Endothelial cell of umbilical vein (primary cell): ENCODE data around the gene EPHA10. TPM values are rescaled to one million over a fixed set of nuclear protein-coding genes. Genes with fewer than 3 reads are reported as not detected.

Experiments
- BruUV-seq: library from RNA; stranded (reverse); fragments of 400-500 nt; replicated peaks from 2 replicates; lab custom pipeline; 2021; lab: Mats Ljungman, UMichigan
- CTCF ChIA-PET: fragments of 300-600, 350-600 bp; sonication (Branson Sonifier 250); formaldehyde crosslinking; loops from one replicate; lab custom pipeline; 2021; ENCODE audit warnings: antibody characterized with exemption, inconsistent platforms; lab: Charles Lee
- POLR2A ChIA-PET: fragments of 300-600, 350-600 bp; sonication (Branson Sonifier 250); formaldehyde crosslinking; loops from one replicate; lab custom pipeline; 2021; ENCODE audit warnings: antibody characterized with exemption, inconsistent platforms; lab: Charles Lee
- DNase-seq: peaks from one replicate; pipeline ENCODE4 v3.0.0-alpha.2; 2011; ENCODE audit warnings: low read depth, low spot score
- FAIRE-seq: peaks from 2 replicates; lab custom pipeline; 2011; peaks lifted over from hg19 to GRCh38; lab: Jason Lieb, UNC
- H2AFZ ChIP-seq: 2 replicates; pipeline ENCODE4 v1.6.0; 2012; ENCODE audit warnings: low read depth, low read length, control low read depth, inconsistent platforms
- H3K27ac ChIP-seq: 2 replicates; pipeline ENCODE4 v1.5.1; 2011; ENCODE audit warnings: low read depth, mild to moderate bottlenecking, control low read depth, low read length, moderate library complexity; ENCODE audit not compliant: insufficient read depth
- H3K27me3 ChIP-seq, 2 experiments: 2 replicates each; pipeline versions ENCODE4 v1.6.0 to v1.6.1; 2011; ENCODE audit warnings: low read length in 2 of 2, mixed read lengths in 1 of 2; ENCODE audit not compliant: control insufficient read depth in 2 of 2, insufficient read depth in 2 of 2
- H3K36me3 ChIP-seq, 2 experiments: 2 replicates in 1 of 2; 3 replicates in 1 of 2; pipeline ENCODE4 v1.5.1; 2011; ENCODE audit warnings: low read length in 2 of 2, mild to moderate bottlenecking in 1 of 2, moderate library complexity in 1 of 2; ENCODE audit not compliant: control insufficient read depth in 2 of 2, insufficient read depth in 2 of 2; ENCODE audit errors: extremely low read depth in 1 of 2
- H3K4me1 ChIP-seq: 3 replicates; pipeline ENCODE4 v1.5.1; 2011; ENCODE audit warnings: mild to moderate bottlenecking, low read length; ENCODE audit not compliant: control insufficient read depth, insufficient read depth; ENCODE audit errors: extremely low read depth
- H3K4me2 ChIP-seq: 2 replicates; pipeline ENCODE4 v1.6.1; 2011; ENCODE audit warnings: low read length, control low read depth, mixed read lengths; ENCODE audit not compliant: insufficient read depth
- H3K4me3 ChIP-seq, 3 experiments: fragments of 200-600 bp in 1 of 3; sonication (generic), shearing (Covaris generic) in 1 of 3; replicated peaks in 1 of 3; 2 replicates each; pipeline ENCODE4 v1.5.1; 2011 to 2016; ENCODE audit warnings: control low read depth in 3 of 3, low read length in 3 of 3, mild to moderate bottlenecking in 2 of 3, inconsistent platforms in 1 of 3, low read depth in 1 of 3, moderate library complexity in 1 of 3; ENCODE audit not compliant: insufficient read depth in 1 of 3
- H3K79me2 ChIP-seq: 2 replicates; pipeline ENCODE4 v1.6.0; 2012; ENCODE audit warnings: low read length, inconsistent platforms; ENCODE audit not compliant: control insufficient read depth, insufficient read depth
- H3K9ac ChIP-seq: replicated peaks from 2 replicates; pipeline ENCODE3; 2011; ENCODE audit warnings: low read length, control low read depth; ENCODE audit not compliant: insufficient read depth; ENCODE audit errors: extremely low read depth
- H3K9me1 ChIP-seq: replicated peaks from 3 replicates; pipeline ENCODE4 v1.6.0; 2011; ENCODE audit warnings: mild to moderate bottlenecking, low read length; ENCODE audit not compliant: control insufficient read depth, insufficient read depth; ENCODE audit errors: extremely low read depth
- H3K9me3 ChIP-seq: replicated peaks from 2 replicates; pipeline ENCODE4 v1.5.1; 2012; ENCODE audit warnings: low read length, inconsistent platforms; ENCODE audit not compliant: control insufficient read depth, insufficient read depth
- H4K20me1 ChIP-seq: replicated peaks from 2 replicates; pipeline ENCODE3; 2011; ENCODE audit warnings: mild to moderate bottlenecking, low read length; ENCODE audit not compliant: control insufficient read depth, insufficient read depth; ENCODE audit errors: extremely low read depth
- EZH2 ChIP-seq: IDR thresholded peaks from 2 replicates; pipeline ENCODE4 v1.6.1; 2012; ENCODE audit warnings: borderline replicate concordance, low read depth, mild to moderate bottlenecking, moderate library complexity, low read length, inconsistent platforms; ENCODE audit not compliant: severe bottlenecking
- FOS ChIP-seq: IDR thresholded peaks from 2 replicates; pipeline ENCODE4 v1.6.1; 2011; ENCODE audit warnings: mild to moderate bottlenecking, low read length, moderate library complexity, borderline replicate concordance; ENCODE audit not compliant: insufficient read depth
- GATA2 ChIP-seq: IDR thresholded peaks from 2 replicates; pipeline ENCODE4 v1.7.0; 2011; ENCODE audit warnings: low read depth, mild to moderate bottlenecking, moderate library complexity, mixed read lengths, low read length; ENCODE audit not compliant: insufficient read length, insufficient read depth
- JUN ChIP-seq: IDR thresholded peaks from 2 replicates; pipeline ENCODE4 v1.6.1; 2011; ENCODE audit warnings: borderline replicate concordance, low read depth; ENCODE audit not compliant: insufficient read length, insufficient read depth
- MYC ChIP-seq: IDR thresholded peaks from one replicate; pipeline ENCODE4 v1.6.1; 2011; ENCODE audit warnings: mild to moderate bottlenecking, low read depth, low read length
- POLR2A ChIP-seq: IDR thresholded peaks from 2 replicates; pipeline ENCODE4 v1.6.1; 2012; ENCODE audit warnings: low read depth, mild to moderate bottlenecking, control low read depth, low read length
- POLR2AphosphoS5 ChIP-seq: IDR thresholded peaks from 2 replicates; pipeline ENCODE4 v1.6.1; 2012; ENCODE audit warnings: low read depth, mild to moderate bottlenecking, control low read depth, low read length, moderate library complexity; ENCODE audit not compliant: insufficient read depth
- dilution Hi-C: fragments of 300-500 bp; cut with MboI; formaldehyde crosslinking; loops from one replicate; pipeline ENCODE4 v1.15.0; 2019; ENCODE audit warnings: low sequenced_read_pairs; ENCODE audit not compliant: extremely low pct_ligation_motif_present
- intact Hi-C: fragments of 100-400 bp; cut with micrococcal nuclease; formaldehyde crosslinking; loops from one replicate; pipeline ENCODE4 v1.10.0; 2022
- polyA plus RNA-seq, 4 experiments: library from polyadenylated mRNA; depleted of rRNA in 3 of 4; stranded (reverse) in 3 of 4; unstranded in 1 of 4; fragments of >200 nt; gene quantifications; 2 replicates each; pipeline versions ENCODE4 v1.2.1 to v1.2.3, GENCODE V29; 2011 to 2012; ENCODE audit warnings: missing spikeins in 1 of 4
- small RNA-seq: library from RNA; depleted of rRNA; stranded (forward); fragments of <200 nt; gene quantifications from one replicate; pipeline ENCODE3, GENCODE V24; 2012; ENCODE audit warnings: low replicate concordance, low read depth; ENCODE audit not compliant: insufficient read depth, insufficient read length
- total RNA-seq: library from RNA; stranded (reverse); gene quantifications from 2 replicates; pipeline ENCODE4 v1.2.3, GENCODE V29; 2021
- TF ChIP-seq, protein P1 (sequence below), 2 donors: IDR thresholded peaks; 1 replicate in 1 of 2; 2 replicates in 1 of 2; pipeline ENCODE4 v1.5.1; 2011; ENCODE audit warnings: low read length in 2 of 2, mild to moderate bottlenecking in 2 of 2, moderate library complexity in 2 of 2, control low read depth in 1 of 2, inconsistent platforms in 1 of 2, low read depth in 1 of 2; ENCODE audit not compliant: insufficient read depth in 1 of 2; ENCODE audit errors: extremely low read depth in 1 of 2
- TF ChIP-seq, protein P2 (sequence below): IDR thresholded peaks from 2 replicates; pipeline ENCODE4 v1.6.1; 2011; ENCODE audit not compliant: insufficient read depth, insufficient read length

Gene EPHA10
- total and polyA plus RNA-seq, 2 donors (not counting 3 experiments of a cell fraction or from before 2014, with no cell fraction given), result not detected

DNA sequence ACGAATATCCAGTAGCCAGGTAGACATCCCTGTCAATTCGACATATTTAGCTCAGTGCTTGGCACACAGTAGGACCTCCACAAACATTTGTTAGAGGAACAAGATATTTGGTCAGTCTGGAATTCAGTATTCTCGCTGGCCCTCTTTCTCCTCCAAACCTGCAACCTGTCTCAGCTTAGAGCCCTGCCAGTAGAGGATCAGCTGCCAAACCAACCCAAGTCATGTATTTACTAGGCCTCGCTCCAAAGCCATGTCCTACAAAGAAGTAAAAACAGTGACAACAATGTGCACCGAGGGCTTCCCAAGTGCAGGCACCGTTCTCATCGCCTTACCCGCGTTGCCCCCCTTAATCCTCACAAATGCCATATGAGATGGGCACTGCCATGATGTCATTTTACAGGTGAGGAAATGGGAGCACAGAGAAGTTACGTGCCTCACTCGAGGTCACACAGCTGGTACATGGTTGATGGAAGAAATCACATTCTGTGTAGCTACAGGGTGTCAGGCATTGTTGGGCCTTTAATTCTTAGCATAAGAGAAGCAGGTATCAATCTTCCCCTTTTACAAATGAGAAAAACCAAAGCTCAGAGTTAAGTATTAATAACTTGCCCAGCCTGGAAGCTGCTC is 98.6 kb downstream of the EPHA10 start:
- intact Hi-C loops (no loop called here), dilution Hi-C loops (no loop called here)
- H3K27ac ChIP-seq, result no peak overlapping the region
- ChIA-PET POLR2A (no interaction called here), CTCF (interaction anchor here (1.2 kb wide), 1 partner anchor 64 kb away, joined by 3 read pairs; no protein-coding TSS in a partner anchor)
- H3K79me2 ChIP-seq, result no peaks in the 10 kb centered on the region
- no TSS peak for BruUV-seq
- TF ChIP-seq FOS, result no peak
- no peak for TF ChIP-seq POLR2A
- no peak for TF ChIP-seq EZH2
- TF ChIP-seq JUN, result no peak
- TF ChIP-seq, protein P1, sequence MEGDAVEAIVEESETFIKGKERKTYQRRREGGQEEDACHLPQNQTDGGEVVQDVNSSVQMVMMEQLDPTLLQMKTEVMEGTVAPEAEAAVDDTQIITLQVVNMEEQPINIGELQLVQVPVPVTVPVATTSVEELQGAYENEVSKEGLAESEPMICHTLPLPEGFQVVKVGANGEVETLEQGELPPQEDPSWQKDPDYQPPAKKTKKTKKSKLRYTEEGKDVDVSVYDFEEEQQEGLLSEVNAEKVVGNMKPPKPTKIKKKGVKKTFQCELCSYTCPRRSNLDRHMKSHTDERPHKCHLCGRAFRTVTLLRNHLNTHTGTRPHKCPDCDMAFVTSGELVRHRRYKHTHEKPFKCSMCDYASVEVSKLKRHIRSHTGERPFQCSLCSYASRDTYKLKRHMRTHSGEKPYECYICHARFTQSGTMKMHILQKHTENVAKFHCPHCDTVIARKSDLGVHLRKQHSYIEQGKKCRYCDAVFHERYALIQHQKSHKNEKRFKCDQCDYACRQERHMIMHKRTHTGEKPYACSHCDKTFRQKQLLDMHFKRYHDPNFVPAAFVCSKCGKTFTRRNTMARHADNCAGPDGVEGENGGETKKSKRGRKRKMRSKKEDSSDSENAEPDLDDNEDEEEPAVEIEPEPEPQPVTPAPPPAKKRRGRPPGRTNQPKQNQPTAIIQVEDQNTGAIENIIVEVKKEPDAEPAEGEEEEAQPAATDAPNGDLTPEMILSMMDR (IDR thresholded peaks at IDR 0.05; ENCODE audit: extremely low read depth in 1 of 2, insufficient read depth in 1 of 2, low read depth in 1 of 2, low read length in 2 of 2), result no peak
- no peak for TF ChIP-seq GATA2
- TF ChIP-seq POLR2AphosphoS5, result no peak
- TF ChIP-seq, protein P2, sequence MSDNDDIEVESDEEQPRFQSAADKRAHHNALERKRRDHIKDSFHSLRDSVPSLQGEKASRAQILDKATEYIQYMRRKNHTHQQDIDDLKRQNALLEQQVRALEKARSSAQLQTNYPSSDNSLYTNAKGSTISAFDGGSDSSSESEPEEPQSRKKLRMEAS, result no peak
- no peak for TF ChIP-seq MYC
- DNase-seq, result no peak
- no peak overlapping the region for H3K4me2 ChIP-seq
- no peaks in the 10 kb centered on the region for H4K20me1 ChIP-seq
- H3K36me3 ChIP-seq, result no peaks in the 10 kb centered on the region
- no peaks in the 10 kb centered on the region for H3K4me1 ChIP-seq
- H3K9me3 ChIP-seq, result no peaks in the 10 kb centered on the region
- no peak overlapping the region for H3K9ac ChIP-seq
- no peak overlapping the region for H3K4me3 ChIP-seq
- H2AFZ ChIP-seq, result no peak overlapping the region
- no peak for FAIRE-seq
- H3K27me3 ChIP-seq, result peaks cover 0 to 2% of the 10 kb centered on the region in 2 experiments
- no peaks in the 10 kb centered on the region for H3K9me1 ChIP-seq

Small RNAs within 50 kb of the gene (small RNA-seq; reads per million reads assigned to genes)
- not detected for gene RF00019

Other genes with a start within 250 kb of the EPHA10 start
- 18.4 and 19.6 TPM in 2 replicates for gene SNIP1, start 210.8 kb downstream of the EPHA10 start, total RNA-seq
- 3.7 and 5.0 TPM in 2 replicates for gene SNIP1, start 210.8 kb downstream of the EPHA10 start, polyA plus RNA-seq
- gene DNALI1, start 208.2 kb downstream of the EPHA10 start, total RNA-seq, result 6.2 and 8.1 TPM in 2 replicates
- gene DNALI1, start 208.2 kb downstream of the EPHA10 start, polyA plus RNA-seq, result 5.2 and 5.7 TPM in 2 replicates
- 55.5 and 57.1 TPM in 2 replicates for gene GNL2, start 169.2 kb downstream of the EPHA10 start, total RNA-seq
- gene GNL2, start 169.2 kb downstream of the EPHA10 start, polyA plus RNA-seq, result 14.2 and 18.0 TPM in 2 replicates
- gene RSPO1, start 130.2 kb downstream of the EPHA10 start, total RNA-seq, result not detected in 2 replicates
- gene RSPO1, start 130.2 kb downstream of the EPHA10 start, polyA plus RNA-seq, result not detected in 2 replicates
- gene CDCA8, start 72.6 kb downstream of the EPHA10 start, total RNA-seq, result 43.7 and 45.7 TPM in 2 replicates
- 36.2 and 38.5 TPM in 2 replicates for gene CDCA8, start 72.6 kb downstream of the EPHA10 start, polyA plus RNA-seq
- 0.66 and 0.92 TPM in 2 replicates for gene MANEAL, start 28.7 kb upstream of the EPHA10 start, total RNA-seq
- 1.3 and 1.9 TPM in 2 replicates for gene MANEAL, start 28.7 kb upstream of the EPHA10 start, polyA plus RNA-seq
- gene C1orf122, start 42.7 kb upstream of the EPHA10 start, total RNA-seq, result 32.8 and 36.5 TPM in 2 replicates
- gene C1orf122, start 42.7 kb upstream of the EPHA10 start, polyA plus RNA-seq, result 38.8 and 54.0 TPM in 2 replicates
- 19.2 and 20.4 TPM in 2 replicates for gene YRDC, start 43.1 kb upstream of the EPHA10 start, total RNA-seq
- gene YRDC, start 43.1 kb upstream of the EPHA10 start, polyA plus RNA-seq, result 20.4 and 20.5 TPM in 2 replicates
- gene MTF1, start 94.5 kb upstream of the EPHA10 start, total RNA-seq, result 18.5 and 18.9 TPM in 2 replicates
- 4.9 and 5.2 TPM in 2 replicates for gene MTF1, start 94.5 kb upstream of the EPHA10 start, polyA plus RNA-seq
- gene INPP5B, start 181.9 kb upstream of the EPHA10 start, total RNA-seq, result 13.5 and 14.7 TPM in 2 replicates
- gene INPP5B, start 181.9 kb upstream of the EPHA10 start, polyA plus RNA-seq, result 7.4 and 10.5 TPM in 2 replicates
- 97.3 and 107 TPM in 2 replicates for gene SF3A3, start 224.9 kb upstream of the EPHA10 start, total RNA-seq
- 20.5 and 26.1 TPM in 2 replicates for gene SF3A3, start 224.9 kb upstream of the EPHA10 start, polyA plus RNA-seq
- 58.7 and 63.8 TPM in 2 replicates for gene FHL3, start 240.4 kb upstream of the EPHA10 start, total RNA-seq
- 21.3 and 26.1 TPM in 2 replicates for gene FHL3, start 240.4 kb upstream of the EPHA10 start, polyA plus RNA-seq
- 54.1 and 60.1 TPM in 2 replicates for gene UTP11, start 247.6 kb upstream of the EPHA10 start, total RNA-seq
- gene UTP11, start 247.6 kb upstream of the EPHA10 start, polyA plus RNA-seq, result 13.8 and 20.1 TPM in 2 replicates